AG09319 (cell line): ENCODE results near the gene MRS2.

Experiments
- DNase-seq: peaks from one replicate; pipeline ENCODE4 v3.0.0-alpha.2; 2010; ENCODE audit warnings: low read depth; ENCODE audit errors: extremely low read depth
- TF ChIP-seq, protein P1 (sequence below): IDR thresholded peaks from 2 replicates; pipeline ENCODE4 v1.5.1; 2011; ENCODE audit warnings: low read depth, mild to moderate bottlenecking, inconsistent platforms, low read length, moderate library complexity

MRS2 gene, protein sequence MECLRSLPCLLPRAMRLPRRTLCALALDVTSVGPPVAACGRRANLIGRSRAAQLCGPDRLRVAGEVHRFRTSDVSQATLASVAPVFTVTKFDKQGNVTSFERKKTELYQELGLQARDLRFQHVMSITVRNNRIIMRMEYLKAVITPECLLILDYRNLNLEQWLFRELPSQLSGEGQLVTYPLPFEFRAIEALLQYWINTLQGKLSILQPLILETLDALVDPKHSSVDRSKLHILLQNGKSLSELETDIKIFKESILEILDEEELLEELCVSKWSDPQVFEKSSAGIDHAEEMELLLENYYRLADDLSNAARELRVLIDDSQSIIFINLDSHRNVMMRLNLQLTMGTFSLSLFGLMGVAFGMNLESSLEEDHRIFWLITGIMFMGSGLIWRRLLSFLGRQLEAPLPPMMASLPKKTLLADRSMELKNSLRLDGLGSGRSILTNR

DNA sequence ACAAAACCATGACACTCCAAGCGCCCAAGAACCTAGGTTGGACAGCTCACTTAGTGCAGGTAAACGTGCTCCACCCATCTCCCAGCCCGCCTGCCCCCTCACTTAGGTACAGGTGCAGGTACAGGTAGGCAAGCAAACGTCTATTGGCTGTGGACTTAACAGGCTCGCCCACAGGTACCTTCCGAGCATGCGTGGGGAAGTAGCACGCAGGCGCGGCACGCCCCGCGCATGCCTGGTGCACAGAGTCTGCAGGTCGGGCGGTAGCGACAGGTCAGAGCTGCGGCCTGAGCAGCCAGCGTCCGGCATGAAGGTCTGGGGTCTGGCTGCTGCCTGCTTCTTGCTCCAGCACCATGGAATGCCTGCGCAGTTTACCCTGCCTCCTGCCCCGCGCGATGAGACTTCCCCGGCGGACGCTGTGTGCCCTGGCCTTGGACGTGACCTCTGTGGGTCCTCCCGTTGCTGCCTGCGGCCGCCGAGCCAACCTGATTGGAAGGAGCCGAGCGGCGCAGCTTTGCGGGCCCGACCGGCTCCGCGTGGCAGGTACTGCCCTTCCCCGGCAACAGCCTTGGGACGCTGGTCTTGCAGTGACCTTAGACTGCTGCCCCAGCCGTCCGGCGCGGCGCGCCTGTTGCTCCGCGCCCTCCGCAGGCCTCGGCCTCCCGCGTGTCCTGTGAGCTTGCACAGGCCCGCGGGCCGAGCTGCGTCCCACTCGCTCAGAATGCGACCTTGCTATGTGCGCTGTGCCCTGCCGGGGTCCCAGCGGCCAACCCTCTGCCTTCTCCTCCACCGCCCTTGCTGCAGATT is at the start of gene MRS2:
Gene MRS2, plus strand, starts transcription at position 240 of the 804 bp plus-strand sequence. Its CDS starts 111 bp downstream, at position 351.
- TF ChIP-seq, protein P1, sequence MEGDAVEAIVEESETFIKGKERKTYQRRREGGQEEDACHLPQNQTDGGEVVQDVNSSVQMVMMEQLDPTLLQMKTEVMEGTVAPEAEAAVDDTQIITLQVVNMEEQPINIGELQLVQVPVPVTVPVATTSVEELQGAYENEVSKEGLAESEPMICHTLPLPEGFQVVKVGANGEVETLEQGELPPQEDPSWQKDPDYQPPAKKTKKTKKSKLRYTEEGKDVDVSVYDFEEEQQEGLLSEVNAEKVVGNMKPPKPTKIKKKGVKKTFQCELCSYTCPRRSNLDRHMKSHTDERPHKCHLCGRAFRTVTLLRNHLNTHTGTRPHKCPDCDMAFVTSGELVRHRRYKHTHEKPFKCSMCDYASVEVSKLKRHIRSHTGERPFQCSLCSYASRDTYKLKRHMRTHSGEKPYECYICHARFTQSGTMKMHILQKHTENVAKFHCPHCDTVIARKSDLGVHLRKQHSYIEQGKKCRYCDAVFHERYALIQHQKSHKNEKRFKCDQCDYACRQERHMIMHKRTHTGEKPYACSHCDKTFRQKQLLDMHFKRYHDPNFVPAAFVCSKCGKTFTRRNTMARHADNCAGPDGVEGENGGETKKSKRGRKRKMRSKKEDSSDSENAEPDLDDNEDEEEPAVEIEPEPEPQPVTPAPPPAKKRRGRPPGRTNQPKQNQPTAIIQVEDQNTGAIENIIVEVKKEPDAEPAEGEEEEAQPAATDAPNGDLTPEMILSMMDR: no peak
- peak; percentile 45 for DNase-seq

DNA sequence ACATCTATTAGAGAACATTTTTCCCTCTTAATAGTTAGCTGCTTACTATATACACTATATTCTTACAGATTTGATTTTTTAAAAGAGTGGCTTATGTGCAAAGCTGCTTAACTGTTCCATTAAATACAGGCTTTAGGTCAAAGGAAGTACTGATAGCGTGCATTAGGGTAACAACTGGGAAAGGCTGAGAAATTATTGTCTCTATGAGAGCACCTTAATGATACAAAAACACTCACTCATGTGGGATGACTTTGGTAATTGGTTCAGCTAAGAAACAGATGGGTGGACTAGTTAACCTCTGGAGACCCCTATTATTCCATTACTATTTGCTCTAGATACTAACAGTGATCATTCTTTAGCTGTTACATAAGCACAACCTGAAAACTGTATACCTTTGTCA is 48.9 kb upstream of the MRS2 start:
- no peak for DNase-seq
- TF ChIP-seq, protein P1: no peak

DNA sequence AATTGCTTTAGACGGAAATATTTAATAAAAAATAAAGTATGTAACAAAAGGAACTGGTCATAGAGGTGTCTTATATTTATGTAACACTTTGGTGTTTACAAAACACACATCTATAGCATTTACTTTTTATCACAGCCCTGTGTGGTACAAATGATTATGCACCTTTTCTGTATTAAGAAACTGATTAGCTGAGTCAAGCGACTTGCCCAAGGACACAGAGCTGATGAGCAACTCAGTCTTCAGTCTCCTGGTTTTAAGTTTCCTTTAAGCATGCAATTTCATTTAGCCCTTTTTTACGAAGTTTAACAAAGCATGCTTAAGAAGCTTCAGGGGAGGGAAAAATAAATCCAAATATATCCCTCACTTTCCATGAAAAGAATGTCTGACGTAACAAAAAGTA is 47.3 kb upstream of the MRS2 start:
- TF ChIP-seq, protein P1: no peak
- DNase-seq: no peak

DNA sequence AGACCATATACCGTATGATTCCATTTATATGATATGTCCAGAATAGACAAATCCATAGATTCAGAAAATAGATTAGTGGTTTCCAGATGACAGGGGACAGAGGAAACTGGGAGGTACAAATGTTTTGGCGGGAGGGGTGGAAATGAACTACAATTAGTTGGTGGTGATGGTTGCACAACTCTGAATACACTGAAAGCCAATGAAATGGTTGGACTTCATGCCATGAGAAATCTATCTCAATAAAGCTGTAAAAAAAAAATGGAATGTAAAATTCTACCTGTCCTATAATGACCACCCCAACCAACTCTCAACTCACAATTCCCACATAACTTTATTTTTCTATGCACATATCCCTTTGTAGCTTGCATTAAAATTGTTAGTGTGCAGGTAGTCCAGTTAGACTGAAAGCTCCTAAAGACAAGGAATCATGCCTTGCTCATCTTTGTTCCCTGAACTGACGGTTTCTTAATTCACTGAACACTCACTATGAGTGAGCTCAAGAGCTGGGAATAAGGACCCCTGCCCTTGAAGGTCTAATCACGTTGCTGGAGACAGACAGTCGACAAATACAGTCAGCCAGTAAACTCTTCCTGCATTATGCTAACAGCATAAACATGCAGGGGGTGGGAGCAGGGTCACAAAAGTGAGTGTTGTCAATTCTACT is 46.3 kb upstream of the MRS2 start:
- DNase-seq: no peak
- TF ChIP-seq, protein P1: no peak

DNA sequence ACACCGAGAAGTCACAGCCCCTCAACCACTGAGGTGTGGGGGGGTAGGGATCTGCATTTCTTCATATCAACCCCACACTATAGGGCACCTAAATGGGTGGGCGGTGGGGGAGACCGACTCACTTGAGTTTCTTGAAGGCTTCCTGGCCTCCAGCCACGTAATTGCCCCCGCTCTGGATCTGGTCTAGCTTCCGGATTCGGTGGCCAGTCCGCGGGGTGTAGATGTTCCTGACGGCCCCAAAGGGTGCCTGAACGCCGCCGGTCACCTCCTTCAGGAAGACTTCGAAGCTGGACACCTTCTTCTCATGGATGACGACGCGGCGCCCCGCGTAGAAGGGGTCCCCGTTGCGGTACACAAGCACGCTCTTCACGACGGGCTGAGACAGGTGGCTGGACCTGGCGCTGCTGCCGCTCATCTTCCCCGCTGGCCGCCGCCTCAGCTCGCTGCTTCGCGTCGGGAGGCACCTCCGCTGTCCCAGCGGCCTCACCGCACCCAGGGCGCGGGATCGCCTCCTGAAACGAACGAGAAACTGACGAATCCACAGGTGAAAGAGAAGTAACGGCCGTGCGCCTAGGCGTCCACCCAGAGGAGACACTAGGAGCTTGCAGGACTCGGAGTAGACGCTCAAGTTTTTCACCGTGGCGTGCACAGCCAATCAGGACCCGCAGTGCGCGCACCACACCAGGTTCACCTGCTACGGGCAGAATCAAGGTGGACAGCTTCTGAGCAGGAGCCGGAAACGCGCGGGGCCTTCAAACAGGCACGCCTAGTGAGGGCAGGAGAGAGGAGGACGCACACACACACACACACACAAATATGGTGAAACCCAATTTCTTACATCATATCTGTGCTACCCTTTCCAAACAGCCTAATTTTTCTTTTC is 45.2 kb upstream of the MRS2 start, which contains the start of gene DCDC2:
Gene DCDC2, minus strand, starts transcription at position 724 of the 883 bp plus-strand sequence. Its CDS starts 309 bp downstream, at position 415.
- no peak for DNase-seq
- TF ChIP-seq, protein P1: no peak

DNA sequence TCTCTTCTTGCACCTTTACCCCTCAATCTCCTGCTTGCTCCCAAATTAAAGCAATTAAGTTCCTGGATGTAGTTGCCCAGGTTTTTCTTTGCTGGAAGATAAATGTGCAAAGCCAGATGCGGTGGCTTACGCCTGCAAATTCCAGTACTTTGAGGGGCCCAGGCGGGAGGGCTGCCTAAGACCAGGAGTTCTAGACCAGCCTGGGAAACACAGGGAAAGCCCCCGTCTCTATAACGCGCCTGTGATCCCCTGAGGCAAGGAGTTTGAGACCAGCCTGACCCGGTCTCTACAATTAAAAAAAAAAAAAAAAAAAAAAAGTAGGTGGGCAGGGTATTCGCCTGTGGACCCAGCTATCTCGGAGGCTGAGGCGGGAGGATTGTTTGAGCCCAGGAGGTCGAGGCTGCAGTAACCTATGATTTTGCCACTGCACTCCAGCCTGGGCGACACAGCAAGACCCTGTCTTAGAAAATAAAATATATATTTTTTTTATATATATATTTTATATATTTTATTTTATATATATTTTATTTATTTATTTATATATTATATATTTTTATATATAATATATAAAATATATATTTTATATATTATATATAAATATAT is 44.4 kb upstream of the MRS2 start:
- TF ChIP-seq, protein P1: no peak
- no peak for DNase-seq
